Suppressor macrophage (primary cell): ENCODE data around the gene ZNF560.
"Not testable (repeated sequence)": the region's sequence is repeated elsewhere in the genome, so short reads cannot be mapped to it uniquely, and the experiment has no call there.

Experiments used
- DNase-seq, 4 experiments: peaks; one replicate each; pipeline ENCODE4 v3.0.0-alpha.2; 2020 to 2022
- total RNA-seq, 17 experiments: gene quantifications; one replicate each; lab custom pipeline; 2026; ENCODE audit warnings: mixed read lengths in 6 of 17, inconsistent platforms in 3 of 17; lab: John Stamatoyannopoulos, UW

ZNF560 gene
- 0 to 1.9 (median 0.05) reads per million in 17 experiments for total RNA-seq

DNA sequence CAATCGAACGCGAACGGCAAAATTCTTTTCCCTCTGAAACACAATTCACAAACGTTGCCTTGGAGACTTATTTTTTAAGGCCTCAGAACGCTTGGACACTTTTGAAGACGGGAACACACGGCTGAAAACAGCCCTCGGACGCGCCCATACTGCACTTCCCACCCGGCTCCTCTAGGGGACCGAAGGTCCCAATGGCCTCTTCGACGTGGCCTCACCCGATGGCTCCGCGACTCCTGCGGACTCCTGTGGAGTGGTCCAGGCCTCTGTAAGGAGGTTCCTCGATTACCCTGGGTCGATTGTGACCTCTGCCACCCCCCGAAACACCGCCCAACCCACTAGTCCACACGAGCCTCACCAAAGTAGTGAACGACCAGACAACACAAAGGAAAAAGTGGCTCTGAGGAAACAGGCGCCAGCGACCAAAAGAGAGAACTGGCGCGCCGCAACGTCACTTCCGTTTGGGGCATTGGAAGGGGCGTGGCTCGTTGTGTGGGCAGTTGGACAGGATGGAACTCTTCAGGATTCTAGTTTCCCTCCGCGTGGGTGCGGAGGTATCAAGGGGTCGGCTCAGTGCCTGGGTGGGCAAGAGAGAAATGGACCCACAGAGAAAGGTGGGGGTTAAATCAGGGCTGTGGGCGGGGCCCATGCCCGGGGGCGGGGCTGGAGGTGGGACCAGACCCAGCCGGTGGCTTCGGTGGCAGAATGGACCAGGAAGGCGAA is at the start of gene ZNF560:
Gene ZNF560 (minus strand): TSS at position 434 of the 720 bp plus-strand sequence. CDS start 23,303 bp downstream, outside the sequence.
- DNase-seq = peak in 3 of 4 experiments; percentile 2 to 8 (median 7)

GRCh38 chr19:9547870-9548269 is 49.5 kb upstream of the ZNF560 start:
- no peak for DNase-seq

GRCh38 chr19:9541281-9541680 is 42.9 kb upstream of the ZNF560 start:
- not testable (repeated sequence) for DNase-seq

DNA sequence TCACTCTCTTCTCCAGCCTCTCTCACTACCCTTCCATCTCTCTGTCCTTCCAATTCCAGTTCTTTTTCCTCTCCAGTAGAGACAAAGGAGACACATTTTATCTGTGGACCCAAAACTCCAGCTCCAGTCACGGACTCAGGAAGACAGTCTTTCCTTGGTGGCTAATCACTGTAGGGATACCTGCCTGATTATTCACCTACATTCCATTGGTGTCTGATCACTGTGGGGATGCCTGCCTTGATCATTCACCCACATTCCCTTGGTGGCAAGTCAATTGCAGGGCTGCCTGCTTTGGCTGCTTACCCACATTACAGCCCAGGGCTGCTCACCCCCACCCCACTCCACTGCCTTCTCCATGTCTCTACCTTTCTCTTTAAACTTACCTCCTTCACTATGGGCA is 41.5 kb upstream of the ZNF560 start:
- not testable (repeated sequence) for DNase-seq

GRCh38 chr19:9539201-9539600 is 40.8 kb upstream of the ZNF560 start:
- DNase-seq = not testable (repeated sequence)

DNA sequence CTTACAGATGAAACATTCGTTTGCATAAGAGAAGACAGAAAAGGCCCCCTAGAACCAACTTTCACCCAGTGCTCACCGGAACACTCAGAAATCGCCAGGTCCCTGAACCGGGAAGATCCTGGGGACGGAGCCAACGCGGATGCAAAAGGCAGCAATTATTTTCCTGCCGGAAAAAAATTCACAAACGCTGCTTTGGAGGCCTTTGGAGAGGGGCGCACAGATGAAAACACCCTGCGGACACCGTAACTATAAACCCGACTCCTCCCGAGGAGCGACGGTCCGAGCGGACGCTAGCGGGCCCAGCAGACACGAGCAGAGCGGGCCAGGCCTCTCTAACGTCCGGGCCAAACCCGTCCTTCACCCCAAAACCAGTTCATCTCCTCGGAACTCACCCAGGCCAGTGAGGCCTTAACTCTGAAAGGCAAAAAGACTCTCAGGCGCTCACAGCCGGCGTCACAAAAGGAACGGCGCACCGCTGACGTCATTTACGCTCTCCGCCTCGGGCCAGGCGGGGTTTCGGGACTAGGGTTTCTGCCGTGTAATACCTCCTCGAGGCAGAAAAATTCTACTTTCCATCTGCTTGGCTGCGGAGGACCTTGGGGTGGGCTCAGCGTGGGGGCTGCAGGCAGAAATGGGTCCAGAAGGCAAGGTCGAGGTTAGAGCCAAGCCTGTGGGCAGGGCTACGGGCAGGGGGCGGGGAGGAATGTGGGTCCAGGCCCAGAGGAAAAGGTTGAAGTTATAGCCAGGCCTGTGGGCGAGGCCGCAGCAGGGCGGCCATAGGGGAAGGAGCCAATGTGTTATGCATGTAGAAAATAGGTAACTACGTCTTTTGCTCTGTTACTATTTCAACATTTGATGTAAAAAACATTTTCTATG is 40.0 kb upstream of the ZNF560 start, which contains the start of gene ZNF426:
Gene ZNF426 (minus strand): TSS at position 463 of the 876 bp plus-strand sequence. CDS start 2,413 bp downstream, outside the sequence.
- peak; percentile 92 to 94 (median 93) for DNase-seq

GRCh38 chr19:9535934-9536333 is 37.5 kb upstream of the ZNF560 start:
- no peak for DNase-seq

DNA sequence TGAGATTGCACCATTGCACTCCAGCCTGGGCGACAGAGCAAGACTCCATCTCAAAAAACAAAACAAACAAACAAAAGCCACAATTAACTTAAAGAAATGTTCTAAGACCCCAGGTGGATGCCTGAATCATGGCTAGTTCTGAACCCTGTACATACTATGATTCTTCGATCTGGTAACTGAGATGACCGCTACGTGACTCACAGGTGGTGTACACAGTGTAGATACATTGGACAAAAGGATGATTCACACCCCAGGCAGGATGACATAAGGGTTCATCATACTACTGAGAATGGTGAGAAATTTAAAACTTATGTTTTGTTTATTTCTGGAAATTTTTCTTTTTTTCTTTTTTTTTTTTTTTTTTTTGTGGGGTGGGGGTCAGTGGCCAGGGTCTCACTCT is 33.5 kb upstream of the ZNF560 start:
- no peak for DNase-seq

DNA sequence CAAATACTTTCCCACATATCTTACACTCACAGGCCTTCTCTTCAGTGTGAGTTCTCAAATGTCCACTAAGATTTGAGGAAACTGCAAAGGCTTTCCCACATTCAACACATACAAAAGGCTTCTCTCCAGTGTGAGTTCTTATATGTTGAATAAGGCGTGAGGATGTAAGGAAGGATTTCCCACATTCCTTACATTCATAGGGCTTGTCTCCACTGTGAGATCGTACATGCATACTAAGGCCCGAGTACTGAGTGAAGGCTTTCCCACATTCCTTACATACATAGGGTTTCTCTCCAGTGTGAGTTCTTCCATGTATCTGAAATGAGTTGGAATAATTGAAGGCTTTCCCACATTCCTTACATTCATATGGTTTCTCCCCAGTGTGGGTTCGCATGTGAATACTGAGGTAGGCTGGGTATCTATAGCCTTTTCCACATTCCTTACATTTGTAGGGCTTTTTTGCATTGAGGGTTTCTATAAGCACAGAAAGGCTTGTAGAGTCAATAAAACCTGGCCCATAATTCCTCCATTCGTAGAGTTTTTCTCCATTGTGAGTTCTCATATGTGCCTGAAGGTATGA is 30.4 kb upstream of the ZNF560 start:
- peak in 1 of 4 experiments; percentile 1 for DNase-seq

DNA sequence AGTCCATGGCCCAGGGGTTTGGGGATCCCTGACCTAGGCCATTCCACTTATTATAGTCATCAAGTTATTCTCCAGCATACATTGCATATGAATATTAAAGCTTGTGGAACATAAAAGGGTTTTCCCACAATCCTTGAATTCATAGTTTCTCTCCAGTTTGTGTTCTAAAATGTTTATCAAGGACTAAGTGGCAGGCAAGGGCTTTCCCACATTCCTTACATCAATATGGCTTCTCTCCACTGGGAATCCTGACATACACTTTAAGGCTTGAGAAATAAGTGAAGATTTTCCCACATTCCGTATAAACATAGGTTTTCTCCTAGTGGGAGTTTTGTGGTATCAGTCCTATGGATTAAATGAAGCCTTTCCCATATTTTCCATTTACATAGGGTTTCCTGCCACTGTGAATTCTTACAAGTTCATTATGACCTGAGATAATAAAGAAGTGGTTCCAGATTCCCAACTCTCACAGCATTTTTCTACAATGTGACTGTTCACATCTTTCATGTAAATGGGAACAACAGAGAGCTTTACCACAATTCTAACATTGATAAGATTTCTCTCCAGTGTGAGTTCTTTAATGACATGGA is 25.6 kb upstream of the ZNF560 start:
- DNase-seq = peak in 1 of 4 experiments; percentile 1

DNA sequence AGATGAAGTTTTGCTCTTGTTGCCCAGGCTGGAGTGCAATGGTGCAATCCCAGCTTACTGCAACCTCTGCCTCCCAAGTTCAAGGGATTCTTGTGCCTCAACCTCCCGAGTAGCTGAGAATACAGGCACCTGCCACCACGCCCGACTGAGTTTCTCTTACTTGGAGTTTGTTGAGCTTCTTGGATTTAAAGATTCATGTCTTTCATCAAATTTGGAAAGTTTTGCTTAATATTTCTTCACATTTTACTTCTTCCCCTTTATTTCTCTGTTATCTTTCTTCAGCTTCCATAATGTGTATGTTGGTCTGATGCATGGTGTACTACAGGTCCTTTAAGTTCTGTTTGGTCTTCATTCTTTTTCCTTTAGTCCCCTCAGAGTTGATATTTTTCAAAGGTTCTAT is 8.9 kb upstream of the ZNF560 start:
- DNase-seq = no peak

- no peak for DNase-seq
These were observed 2.4 kb upstream of the ZNF560 start for GRCh38 chr19:9500796-9501195.

DNA sequence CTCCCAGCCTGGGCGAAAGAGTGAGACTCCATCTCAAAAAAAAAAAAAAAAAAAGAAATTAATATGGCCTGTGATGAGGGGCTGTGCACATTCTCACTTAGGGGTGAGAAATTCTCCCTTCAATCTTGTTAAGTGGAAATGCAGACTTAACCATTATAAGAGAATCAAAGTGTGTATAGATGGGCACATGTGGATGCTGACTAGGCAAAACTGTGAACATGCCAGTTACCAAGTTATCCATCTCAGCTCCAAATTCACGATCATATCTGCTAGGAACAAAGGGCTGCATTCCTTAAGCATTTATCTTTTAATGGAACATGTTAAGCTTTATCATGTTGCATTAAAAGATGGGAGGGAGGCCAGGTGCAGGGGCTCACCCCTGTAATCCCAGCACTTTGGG is 4.3 kb downstream of the ZNF560 start:
- DNase-seq = no peak

DNA sequence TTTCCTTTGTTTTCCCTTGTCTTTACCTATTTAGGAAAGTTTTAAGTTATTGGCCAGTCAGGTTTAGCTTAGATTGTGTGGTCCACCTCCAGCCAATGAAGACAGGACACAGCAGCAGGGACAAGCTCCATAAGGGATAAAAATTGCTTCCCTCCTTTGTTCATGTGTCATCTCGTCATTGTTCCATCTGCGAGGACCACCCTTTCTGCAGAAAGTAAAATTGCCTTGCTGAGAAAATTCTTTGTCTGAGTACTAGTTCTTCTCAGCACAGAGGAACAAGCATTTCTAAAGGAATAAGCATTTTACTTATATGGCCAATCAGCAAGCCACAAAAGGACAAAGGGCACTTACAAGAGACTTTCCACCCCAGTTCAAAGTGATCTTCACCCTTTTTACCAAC is 11.4 kb downstream of the ZNF560 start:
- no peak for DNase-seq

- no peak for DNase-seq
These were observed 13.3 kb downstream of the ZNF560 start for GRCh38 chr19:9485140-9485539.

DNA sequence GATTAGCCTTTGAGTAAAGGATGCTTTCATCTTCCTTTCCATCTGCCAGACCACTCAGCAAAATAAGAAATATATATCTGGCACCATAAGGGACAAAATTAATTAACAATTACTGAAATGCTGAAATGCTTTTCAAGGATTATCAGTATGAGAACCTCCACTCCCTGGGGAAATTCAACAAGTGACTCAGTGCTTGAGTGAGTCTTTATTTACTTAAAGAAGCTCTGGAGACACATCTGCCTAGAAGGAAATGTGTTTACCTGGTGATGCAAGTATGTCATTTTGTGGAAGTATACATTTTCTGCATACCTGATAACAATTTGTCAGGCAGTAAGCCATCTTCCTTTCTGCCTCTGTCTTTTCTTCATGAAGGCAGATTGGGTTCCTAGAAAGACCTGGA is 23.4 kb downstream of the ZNF560 start:
- no peak for DNase-seq

GRCh38 chr19:9467161-9467560 is 31.3 kb downstream of the ZNF560 start:
- no peak for DNase-seq

GRCh38 chr19:9461938-9462337 is 36.5 kb downstream of the ZNF560 start:
- DNase-seq = no peak

- DNase-seq = no peak
These were observed 42.3 kb downstream of the ZNF560 start for GRCh38 chr19:9456018-9456689.

- DNase-seq = no peak
These were observed 44.5 kb downstream of the ZNF560 start for GRCh38 chr19:9453953-9454352.

DNA sequence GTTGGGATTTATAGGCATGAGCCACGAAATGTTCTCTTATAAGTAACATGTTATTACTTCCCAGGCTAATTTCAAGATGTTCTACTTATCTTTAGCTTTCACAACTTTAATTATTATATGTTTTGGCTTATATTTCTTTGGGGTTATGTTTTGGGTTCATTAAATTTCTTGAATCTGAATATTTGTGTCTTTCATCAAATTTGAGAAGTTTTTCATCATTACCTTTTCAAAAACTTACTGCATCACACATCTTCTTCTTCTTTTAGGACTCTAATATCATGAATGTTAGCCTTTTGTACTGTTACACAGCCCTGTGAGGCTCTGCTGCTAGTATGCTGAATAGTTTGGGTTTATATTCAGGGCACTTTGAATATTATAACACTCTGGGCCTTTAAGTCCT is 53.4 kb downstream of the ZNF560 start:
- DNase-seq = no peak

- no peak for DNase-seq
These were observed 62.1 kb downstream of the ZNF560 start for GRCh38 chr19:9436358-9436757.
